Urothelium cell line (cell line): ENCODE measurements around the gene SAMD1.

Experiments used
- DNase-seq: peaks from one replicate; pipeline ENCODE4 v3.0.0; 2011; ENCODE audit warnings: low spot score, mixed read lengths
- FAIRE-seq: peaks from 2 replicates; lab custom pipeline; 2011; peaks lifted over from hg19 to GRCh38; lab: Jason Lieb, UNC

The SAMD1 gene

GRCh38 chr19:14113762-14114414, 23.3 kb upstream of the SAMD1 start:
- peak; percentile 12 for DNase-seq
- FAIRE-seq, result no peak

DNA sequence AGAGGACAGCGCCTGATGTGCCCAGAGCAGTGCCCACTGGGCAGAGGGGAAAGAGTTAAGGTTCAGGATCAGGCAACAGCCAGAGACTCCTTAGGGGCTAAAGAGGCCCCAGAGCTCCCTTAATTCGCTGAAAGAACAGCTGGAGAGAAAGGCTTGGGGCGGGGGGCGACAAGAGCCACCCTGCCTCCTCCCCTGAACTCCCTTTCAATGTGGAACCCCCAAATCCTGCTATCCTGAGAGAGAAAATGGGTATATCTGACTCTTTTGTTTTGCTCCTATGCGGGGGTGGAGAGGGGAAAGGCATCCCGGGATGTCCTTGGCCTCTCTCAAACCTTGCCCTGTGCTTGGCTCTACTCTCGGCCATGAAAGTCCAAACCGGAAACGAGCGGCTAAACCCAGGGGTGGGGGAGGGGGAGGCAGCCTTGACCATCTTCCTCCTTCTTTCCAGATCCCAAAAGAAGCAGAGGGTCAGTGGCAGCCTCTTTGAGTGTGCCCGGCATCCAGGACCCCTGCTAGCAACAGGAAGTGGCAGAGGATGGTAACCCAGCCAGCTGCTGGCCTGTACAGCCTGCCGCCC, 22.3 kb upstream of the SAMD1 start:
- FAIRE-seq (no peak), DNase-seq (no peak)

DNA sequence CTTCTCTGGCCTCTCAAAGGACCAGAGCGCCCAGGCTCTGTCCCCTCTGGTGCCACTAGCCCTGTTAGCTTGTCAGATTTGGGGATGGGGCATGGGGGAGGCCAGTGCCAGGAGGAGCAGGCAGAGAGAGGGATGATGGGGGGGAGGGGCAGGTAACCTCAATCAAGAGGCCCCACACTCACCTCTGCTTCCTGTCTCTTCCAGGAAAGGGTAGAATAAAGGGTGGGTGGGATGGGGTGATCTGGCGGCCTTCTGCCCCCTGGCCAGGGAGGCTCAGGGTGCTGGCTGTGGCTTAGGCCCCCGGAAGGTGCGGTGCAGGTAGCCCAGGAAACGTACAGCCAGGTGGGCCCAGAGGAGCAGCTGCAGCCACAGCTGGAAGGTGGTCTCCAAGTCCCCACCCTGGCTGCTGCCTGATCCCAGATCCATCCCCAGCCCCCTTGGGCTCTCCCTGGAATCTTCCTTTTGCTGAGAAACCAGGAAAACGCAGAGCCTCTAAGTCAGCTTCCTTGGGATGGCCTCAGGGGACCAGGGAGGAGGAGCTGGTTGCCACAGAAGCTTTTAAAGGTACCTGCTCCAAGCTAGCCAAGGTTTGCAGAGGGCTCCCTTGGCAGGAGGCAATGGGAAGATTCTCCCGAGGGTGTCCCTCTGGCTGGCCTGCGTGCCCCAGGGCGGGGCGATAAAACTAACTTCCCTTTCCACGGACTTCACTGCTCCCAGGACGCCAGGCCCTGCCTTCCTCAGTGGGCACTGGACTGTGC, 21.7 kb upstream of the SAMD1 start:
- FAIRE-seq, result no peak
- DNase-seq, result no peak

DNA sequence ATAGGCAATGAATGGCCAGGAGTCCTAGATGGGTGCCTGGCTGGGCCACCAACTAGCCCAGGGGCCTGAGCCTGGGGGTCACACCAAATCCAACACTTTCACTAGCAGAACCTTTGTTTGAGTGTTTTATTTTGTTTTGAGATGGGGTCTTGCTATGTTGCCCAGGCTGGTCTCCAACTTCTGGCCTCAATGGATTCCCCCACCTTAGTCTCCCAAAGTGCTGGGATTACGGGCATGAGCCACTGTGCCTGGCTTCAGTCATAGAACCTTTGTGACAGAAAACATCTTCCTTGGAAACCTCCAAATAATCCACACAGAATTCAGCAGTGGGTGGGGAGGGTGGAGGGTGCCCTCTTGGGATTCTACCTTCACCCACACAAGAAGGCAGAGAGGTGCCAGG, 20.9 kb upstream of the SAMD1 start:
- no peak for DNase-seq
- FAIRE-seq, result no peak

- FAIRE-seq (no peak), DNase-seq (no peak)
These were observed 20.1 kb upstream of the SAMD1 start for GRCh38 chr19:14110650-14111049.

DNA sequence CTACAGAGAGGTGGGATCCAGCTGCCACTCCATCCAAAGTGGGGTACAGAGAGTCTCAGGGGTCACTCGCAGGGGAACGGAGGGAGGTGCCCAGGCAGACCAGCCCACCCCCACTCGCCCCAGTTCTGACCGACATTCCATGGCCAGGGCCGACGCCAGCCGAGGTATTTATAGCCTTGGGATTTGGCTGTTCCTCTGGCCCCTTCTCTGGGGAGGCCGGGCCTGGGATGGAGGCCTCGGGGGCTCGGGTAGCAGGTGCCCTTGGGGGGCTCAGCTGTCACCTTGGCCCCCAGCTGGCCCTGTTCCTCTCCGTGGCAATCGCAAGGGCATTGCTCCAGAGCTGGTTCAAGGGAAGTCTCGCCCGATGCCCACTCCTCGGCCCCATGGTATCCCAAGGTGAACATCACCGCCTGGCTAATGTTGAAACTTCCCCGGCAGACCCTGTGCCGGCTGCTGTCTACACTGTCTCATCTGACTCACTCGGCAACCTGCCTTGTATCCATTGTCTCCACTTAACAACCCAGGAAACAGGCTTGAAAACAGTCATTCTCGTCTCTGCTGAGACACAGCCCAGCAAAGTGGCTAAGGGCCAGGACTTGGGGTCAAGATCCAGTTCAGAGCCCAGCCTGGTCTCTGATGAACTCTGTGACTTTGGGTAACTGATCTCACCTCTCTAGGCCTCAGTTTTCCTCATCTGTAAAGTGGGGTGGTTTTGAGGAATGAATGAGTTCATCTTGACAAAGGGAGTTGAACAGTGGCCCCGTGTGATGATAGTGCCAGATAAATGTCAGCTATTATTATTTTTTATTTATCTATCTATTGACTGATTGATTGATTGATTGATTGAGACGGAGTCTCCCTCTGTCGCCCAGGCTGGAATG, 17.3 kb upstream of the SAMD1 start:
- FAIRE-seq (no peak), DNase-seq (no peak)

GRCh38 chr19:14106840-14107239, 16.3 kb upstream of the SAMD1 start:
- DNase-seq (no peak), FAIRE-seq (no peak)

- DNase-seq (no peak), FAIRE-seq (no peak)
These were observed 15.1 kb upstream of the SAMD1 start for GRCh38 chr19:14105680-14106079.

GRCh38 chr19:14103310-14103709, 12.8 kb upstream of the SAMD1 start:
- DNase-seq, result no peak
- no peak for FAIRE-seq

DNA sequence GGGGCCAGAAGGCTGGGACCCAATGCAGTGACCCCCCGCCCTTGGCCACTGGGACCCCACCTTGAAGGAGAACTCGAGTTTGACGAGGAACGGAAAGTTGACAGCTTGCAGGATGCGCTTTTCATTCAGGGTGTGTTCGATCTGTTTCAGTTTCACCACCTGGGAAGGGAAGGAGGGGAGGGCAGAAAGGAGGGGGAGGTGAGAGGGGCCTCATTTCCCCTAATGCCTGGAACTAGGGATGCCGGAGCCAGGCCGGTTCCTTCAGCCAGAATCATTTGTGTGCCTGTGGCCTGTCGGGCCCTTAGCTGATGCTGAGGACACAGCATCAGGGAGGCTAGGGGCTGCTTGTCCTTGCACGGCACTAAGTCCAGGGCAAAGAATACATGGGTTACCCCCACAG, 12.2 kb upstream of the SAMD1 start:
- FAIRE-seq (no peak), DNase-seq (no peak)

GRCh38 chr19:14102102-14102696, 11.6 kb upstream of the SAMD1 start:
- no peak for DNase-seq
- no peak for FAIRE-seq

DNA sequence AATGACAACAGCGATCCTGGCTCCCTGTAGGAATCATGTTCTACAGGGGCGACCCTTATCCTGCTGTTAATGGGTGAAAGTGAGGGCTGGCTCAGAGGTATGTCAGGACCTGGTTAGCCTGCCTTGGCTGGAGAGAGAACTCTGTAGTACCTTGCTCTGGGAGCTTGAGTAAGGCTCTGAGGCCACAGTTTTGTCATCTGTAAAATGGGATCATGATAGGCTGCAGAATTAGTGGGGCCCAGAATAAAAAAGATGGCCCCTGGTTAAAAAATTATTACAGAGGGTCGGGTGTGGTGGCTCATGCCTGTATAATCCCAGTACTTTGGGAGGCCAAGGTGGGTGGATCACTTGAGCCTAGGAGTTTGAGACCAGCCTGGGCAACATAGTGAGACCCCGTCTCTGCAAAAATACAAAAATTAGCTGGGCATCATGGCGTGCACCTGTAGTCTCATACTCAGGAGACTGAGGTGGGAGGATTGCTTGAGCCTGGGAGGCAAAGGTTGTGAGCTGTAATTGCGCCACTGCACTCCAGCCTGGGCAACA, 10.5 kb upstream of the SAMD1 start:
- no peak for DNase-seq
- FAIRE-seq, result no peak

DNA sequence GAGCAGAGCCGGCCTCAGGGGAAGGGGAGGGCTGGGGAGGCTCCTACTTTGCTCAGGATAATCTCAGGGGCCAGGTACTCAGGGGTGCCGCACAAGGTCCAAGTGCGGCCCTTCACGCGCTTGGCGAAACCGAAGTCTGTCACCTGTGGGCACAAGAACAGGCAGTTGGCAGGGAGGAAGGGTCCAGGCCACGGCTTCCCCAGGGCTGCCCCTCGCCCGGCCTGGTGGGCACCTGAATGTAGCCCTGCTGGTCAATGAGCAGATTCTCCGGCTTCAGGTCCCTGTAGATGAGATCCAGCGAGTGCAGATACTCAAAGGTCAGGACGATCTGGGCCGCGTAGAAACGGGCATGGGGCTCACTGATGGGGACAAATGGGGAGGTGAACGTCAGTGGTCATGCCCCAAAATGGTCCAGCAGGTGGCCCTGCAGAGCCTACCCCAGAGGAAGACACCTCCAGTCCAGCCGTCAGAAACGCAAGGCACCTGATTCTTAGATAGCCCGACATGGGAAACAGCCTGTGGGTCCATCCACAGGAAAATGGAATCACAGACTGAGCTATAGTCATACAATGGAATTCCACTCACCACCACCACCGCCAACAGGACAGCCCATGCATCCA, 7.1 kb upstream of the SAMD1 start:
- no peak for FAIRE-seq
- DNase-seq, result no peak

- no peak for DNase-seq
- FAIRE-seq, result no peak
These were observed 5.9 kb upstream of the SAMD1 start for GRCh38 chr19:14096272-14096992.

GRCh38 chr19:14094854-14095253, 4.3 kb upstream of the SAMD1 start:
- DNase-seq, result no peak
- no peak for FAIRE-seq

GRCh38 chr19:14093117-14093823, 2.7 kb upstream of the SAMD1 start:
- no peak for FAIRE-seq
- no peak for DNase-seq

GRCh38 chr19:14091813-14092462, 1.4 kb upstream of the SAMD1 start:
- DNase-seq (no peak), FAIRE-seq (no peak)

DNA sequence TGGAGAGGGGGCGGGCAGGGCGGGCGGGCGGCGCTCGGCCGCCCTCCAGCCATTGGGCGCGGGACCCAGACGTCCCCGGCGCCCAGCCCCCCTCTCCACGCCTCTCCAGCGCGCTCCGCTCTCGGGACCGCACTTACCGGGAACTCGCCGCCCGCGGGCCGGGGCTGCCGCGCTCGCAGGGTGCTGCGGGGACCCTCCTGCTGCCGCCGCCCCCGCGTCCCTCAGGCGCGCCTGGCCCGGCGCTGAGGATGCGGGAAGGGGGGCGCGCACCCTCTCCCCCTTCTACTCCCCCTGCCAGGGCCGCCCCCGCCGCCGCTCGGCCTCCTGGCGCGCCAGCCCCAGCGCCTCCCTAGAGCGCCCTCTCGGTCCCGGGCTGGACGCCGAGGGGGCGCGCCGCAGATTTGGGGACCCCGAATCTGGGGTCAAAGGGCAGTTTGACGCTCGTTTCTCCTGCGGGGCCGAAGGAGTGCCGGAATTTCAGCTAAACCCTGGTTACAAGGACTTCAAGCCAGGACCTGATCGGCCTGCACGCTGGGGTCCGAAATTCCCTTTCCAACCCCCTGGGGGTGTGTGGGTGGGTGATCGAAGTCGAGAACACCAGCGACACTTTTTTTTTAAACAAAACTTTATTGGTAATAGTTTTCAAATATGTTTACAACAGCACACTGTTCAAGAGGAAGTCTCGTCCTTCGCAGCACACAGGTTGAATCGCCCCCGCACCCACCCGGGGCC, 696 bp upstream of the SAMD1 start:
- DNase-seq (peak; percentile 36), FAIRE-seq (no peak)
